ENCODE results near the gene SCRT2.

The SCRT2 gene

DNA sequence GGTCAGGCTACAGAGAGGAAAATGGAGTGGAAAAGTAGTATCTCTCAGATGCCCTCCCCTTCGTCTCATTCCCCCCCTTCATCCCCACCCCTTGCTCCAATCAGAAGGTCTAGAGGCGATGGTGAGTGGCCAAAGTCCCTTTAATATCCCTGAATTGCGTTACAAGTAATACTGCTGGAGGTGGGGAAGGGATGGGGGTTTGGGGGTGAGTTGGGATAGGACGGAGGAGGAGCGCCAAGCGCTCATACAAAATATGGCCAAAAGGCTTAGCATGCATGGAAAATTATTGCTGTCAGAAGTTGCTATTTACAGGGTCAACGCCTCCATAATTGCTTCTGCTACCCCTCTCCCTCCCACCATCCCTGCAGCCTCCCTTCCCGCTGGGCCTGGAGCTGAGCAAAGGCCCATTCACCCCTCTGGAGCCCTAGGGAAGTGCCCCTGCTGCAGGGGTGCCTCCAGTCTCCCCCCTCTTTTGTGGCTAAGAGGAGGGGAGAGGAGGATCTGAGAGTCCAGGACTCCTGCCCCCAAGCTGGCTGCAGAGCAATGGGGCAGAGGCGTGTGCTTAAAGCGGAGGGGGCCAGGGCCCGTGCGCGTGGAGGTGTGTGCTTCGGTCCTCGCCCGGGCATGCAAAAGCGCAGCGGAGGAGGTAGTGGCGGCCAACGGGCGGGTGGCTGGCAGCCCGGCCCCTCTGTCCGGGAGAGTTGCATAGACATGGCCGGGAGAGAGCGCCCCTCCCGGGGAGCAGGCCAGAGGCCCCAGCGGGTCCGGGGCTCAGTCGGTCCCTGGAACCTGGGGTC, 13.9 kb downstream of the SCRT2 start:
- Histone ChIP-seq H3K27ac (ENCODE audit: low read depth, low read length) (no peak overlapping the region), H3K4me3 (ENCODE audit: low read length) (no peak overlapping the region), H3K9me3 (ENCODE audit: control insufficient read depth, insufficient read depth, low read length) (no peaks in the 10 kb centered on the region), H3K9me2 (replicated peaks; ENCODE audit: control insufficient read depth, low read length) (no peaks in the 10 kb centered on the region), H3K4me1 (ENCODE audit: control insufficient read depth, low read length) (0 out of 2 replicates have a peak, but pooled peaks cover 3% of the 10 kb centered on the region), H3F3A (ENCODE audit: control insufficient read depth, insufficient read depth) (no peaks in the 10 kb centered on the region), H4K20me1 (ENCODE audit: control insufficient read depth, insufficient read depth, low read depth, low read length) (no peaks in the 10 kb centered on the region), H3K36me3 (ENCODE audit: control insufficient read depth, low read length) (no peaks in the 10 kb centered on the region), H3K27me3 (ENCODE audit: control insufficient read depth, low read length) (peaks cover 26% of the 10 kb centered on the region), H3K4me2 (ENCODE audit: low read length) (no peak overlapping the region), H3K79me2 (ENCODE audit: control insufficient read depth, low read length) (no peaks in the 10 kb centered on the region)
- no peak for TF ChIP-seq CTCF (IDR thresholded peaks at IDR 0.05; ENCODE audit: low read depth, low read length, poor library complexity, severe bottlenecking)
- TF ChIP-seq EZH2phosphoT487 (IDR thresholded peaks at IDR 0.05; ENCODE audit: borderline replicate concordance, low read length) = no peak

DNA sequence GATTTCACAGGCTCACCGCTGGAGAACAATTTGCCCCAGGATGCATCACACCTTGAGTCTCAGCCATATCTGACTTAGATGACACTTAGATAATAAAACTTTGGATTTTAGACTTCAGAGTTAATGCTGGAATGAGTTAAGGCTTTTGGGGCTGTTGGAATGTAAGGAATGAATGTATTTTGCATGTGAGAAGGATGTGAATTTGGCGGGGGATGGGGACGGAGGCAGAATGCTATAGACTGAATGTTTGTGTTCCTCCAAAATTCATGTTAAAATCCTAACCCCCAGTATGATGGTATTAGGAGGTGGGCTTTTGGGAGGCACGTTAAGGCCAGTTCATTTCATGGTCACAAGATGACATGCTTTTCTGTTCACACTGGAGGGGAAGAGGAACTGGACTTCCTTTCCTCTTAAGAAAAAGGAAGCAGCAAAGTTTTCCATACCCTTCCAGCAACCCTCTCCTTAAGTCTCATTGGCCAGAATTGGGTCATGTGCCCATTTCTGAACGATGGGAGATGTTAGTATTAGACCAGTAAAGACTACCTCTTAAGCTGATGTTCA, 16.8 kb downstream of the SCRT2 start:
- H3K27me3 ChIP-seq (ENCODE audit: control insufficient read depth, low read length) = peaks cover 28% of the 10 kb centered on the region
- no peaks in the 10 kb centered on the region for H3K36me3 ChIP-seq (ENCODE audit: control insufficient read depth, low read length)
- peaks cover 3% of the 10 kb centered on the region for H3K4me1 ChIP-seq (ENCODE audit: control insufficient read depth, low read length)
- H3K4me3 ChIP-seq (ENCODE audit: low read length) = no peak overlapping the region
- no peaks in the 10 kb centered on the region for H4K20me1 ChIP-seq (ENCODE audit: control insufficient read depth, insufficient read depth, low read depth, low read length)
- no peak overlapping the region for H3K4me2 ChIP-seq (ENCODE audit: low read length)
- no peaks in the 10 kb centered on the region for H3F3A ChIP-seq (ENCODE audit: control insufficient read depth, insufficient read depth)
- no peak overlapping the region for H3K27ac ChIP-seq (ENCODE audit: low read depth, low read length)
- TF ChIP-seq CTCF (IDR thresholded peaks at IDR 0.05; ENCODE audit: low read depth, low read length, poor library complexity, severe bottlenecking) (no peak), EZH2phosphoT487 (IDR thresholded peaks at IDR 0.05; ENCODE audit: borderline replicate concordance, low read length) (no peak)
- H3K79me2 ChIP-seq (ENCODE audit: control insufficient read depth, low read length) = no peaks in the 10 kb centered on the region
- H3K9me3 ChIP-seq (ENCODE audit: control insufficient read depth, insufficient read depth, low read length) = no peaks in the 10 kb centered on the region
- H3K9me2 ChIP-seq (replicated peaks; ENCODE audit: control insufficient read depth, low read length) = no peaks in the 10 kb centered on the region

- Histone ChIP-seq H3K27me3 (ENCODE audit: control insufficient read depth, low read length) (peaks cover 32% of the 10 kb centered on the region), H3K4me1 (ENCODE audit: control insufficient read depth, low read length) (peaks cover 7% of the 10 kb centered on the region), H3K4me2 (ENCODE audit: low read length) (no peak overlapping the region), H3K36me3 (ENCODE audit: control insufficient read depth, low read length) (no peaks in the 10 kb centered on the region), H3K27ac (ENCODE audit: low read depth, low read length) (no peak overlapping the region), H3K9me3 (ENCODE audit: control insufficient read depth, insufficient read depth, low read length) (no peaks in the 10 kb centered on the region), H3F3A (ENCODE audit: control insufficient read depth, insufficient read depth) (no peaks in the 10 kb centered on the region), H3K79me2 (ENCODE audit: control insufficient read depth, low read length) (no peaks in the 10 kb centered on the region), H3K4me3 (ENCODE audit: low read length) (no peak overlapping the region), H3K9me2 (replicated peaks; ENCODE audit: control insufficient read depth, low read length) (no peaks in the 10 kb centered on the region), H4K20me1 (ENCODE audit: control insufficient read depth, insufficient read depth, low read depth, low read length) (no peaks in the 10 kb centered on the region)
- TF ChIP-seq CTCF (IDR thresholded peaks at IDR 0.05; ENCODE audit: low read depth, low read length, poor library complexity, severe bottlenecking) (no peak), EZH2phosphoT487 (IDR thresholded peaks at IDR 0.05; ENCODE audit: borderline replicate concordance, low read length) (no peak)
Observed at GRCh38 chr20:658202-658601, 17.4 kb downstream of the SCRT2 start.
